ENCODE data around the gene ZNF827.
"Not testable (repeated sequence)": the region's sequence is repeated elsewhere in the genome, so short reads cannot be mapped to it uniquely, and the experiment has no call there.

ZNF827 gene

GRCh38 chr4:145860446-145860845 lies 78.2 kb downstream of the ZNF827 start:
- no peak for DNase-seq

GRCh38 chr4:145859926-145860325 lies 78.7 kb downstream of the ZNF827 start:
- no peak for DNase-seq

- no peak for DNase-seq
Observed at GRCh38 chr4:145859426-145859825, 79.2 kb downstream of the ZNF827 start.

- no peak for DNase-seq
Observed at GRCh38 chr4:145852256-145852839, 86.3 kb downstream of the ZNF827 start.

GRCh38 chr4:145851511-145852201 lies 87.0 kb downstream of the ZNF827 start:
- DNase-seq = no peak

GRCh38 chr4:145847764-145848163 lies 90.9 kb downstream of the ZNF827 start:
- DNase-seq = no peak

GRCh38 chr4:145845118-145845517 lies 93.5 kb downstream of the ZNF827 start:
- no peak for DNase-seq

GRCh38 chr4:145843639-145844038 lies 95.0 kb downstream of the ZNF827 start:
- no peak for DNase-seq

GRCh38 chr4:145843148-145843547 lies 95.5 kb downstream of the ZNF827 start:
- DNase-seq = no peak

GRCh38 chr4:145842224-145842887 lies 96.3 kb downstream of the ZNF827 start:
- no peak for DNase-seq

- DNase-seq = no peak
Observed at GRCh38 chr4:145840801-145841200, 97.8 kb downstream of the ZNF827 start.

- no peak for DNase-seq
Observed at GRCh38 chr4:145840162-145840768, 98.4 kb downstream of the ZNF827 start.

GRCh38 chr4:145839151-145839550 lies 99.5 kb downstream of the ZNF827 start:
- no peak for DNase-seq

GRCh38 chr4:145832384-145832783 lies 106.2 kb downstream of the ZNF827 start:
- DNase-seq = not testable (repeated sequence)

GRCh38 chr4:145830699-145831098 lies 107.9 kb downstream of the ZNF827 start:
- no peak for DNase-seq

GRCh38 chr4:145829629-145830395 lies 108.8 kb downstream of the ZNF827 start:
- DNase-seq = no peak

GRCh38 chr4:145828802-145829485 lies 109.7 kb downstream of the ZNF827 start:
- no peak for DNase-seq

- no peak for DNase-seq
Observed at GRCh38 chr4:145827885-145828284, 110.7 kb downstream of the ZNF827 start.

- no peak for DNase-seq
Observed at GRCh38 chr4:145825255-145825654, 113.4 kb downstream of the ZNF827 start.

- no peak for DNase-seq
Observed at GRCh38 chr4:145824463-145824862, 114.2 kb downstream of the ZNF827 start.

GRCh38 chr4:145823743-145824142 lies 114.9 kb downstream of the ZNF827 start:
- no peak for DNase-seq

GRCh38 chr4:145822581-145822980 lies 116.0 kb downstream of the ZNF827 start:
- DNase-seq = no peak
